T-helper 17 cell (primary cell): Measurements from ENCODE around the gene TMEM219. TPM values are rescaled to one million over a fixed set of nuclear protein-coding genes. Genes with fewer than 3 reads are reported as not detected.

Source experiments
- ATAC-seq: fragments of 150-1000 bp; cut with Tn5 transposase; 2 replicates; pipeline ENCODE4 v1.10.0; 2021; ENCODE audit warnings: mild to moderate bottlenecking, moderate library complexity
- DNase-seq, 3 donors: peaks; one replicate each; pipeline versions ENCODE4 v3.0.0 to v3.0.0-alpha.2; 2020 to 2021
- H3K9me3 ChIP-seq: one replicate; pipeline ENCODE4 v1.7.0; 2013; ENCODE audit warnings: low read length, mild to moderate bottlenecking; ENCODE audit not compliant: control insufficient read depth, poor library complexity, severe bottlenecking
- H3K27ac Mint-ChIP-seq: one replicate; pipeline ENCODE4 v1.8.0; 2022; ENCODE audit warnings: mild to moderate bottlenecking, moderate library complexity, mixed read lengths
- H3K27me3 Mint-ChIP-seq: one replicate; pipeline ENCODE4 v1.8.0; 2022; ENCODE audit warnings: mixed read lengths
- H3K36me3 Mint-ChIP-seq: one replicate; pipeline ENCODE4 v1.8.0; 2022; ENCODE audit warnings: low read depth, mixed read lengths
- H3K4me1 Mint-ChIP-seq: one replicate; pipeline ENCODE4 v1.8.0; 2022; ENCODE audit warnings: mild to moderate bottlenecking, mixed read lengths
- H3K4me3 Mint-ChIP-seq: one replicate; pipeline ENCODE4 v1.8.0; 2022; ENCODE audit warnings: mild to moderate bottlenecking, moderate library complexity, mixed read lengths
- total RNA-seq, 4 donors: library from RNA in 2 of 4; stranded (reverse) in 2 of 4; gene quantifications; one replicate each; pipeline ENCODE4 v1.2.3 and lab custom pipeline; 2022 to 2026

TMEM219 gene
- total RNA-seq, 2 donors from 2014 or later: 68.8 to 80.3 TPM

- no peak overlapping the region for H3K4me3 Mint-ChIP-seq
- no peaks in the 10 kb centered on the region for H3K27me3 Mint-ChIP-seq
- peaks cover 33% of the 10 kb centered on the region for H3K4me1 Mint-ChIP-seq
- peaks cover 4% of the 10 kb centered on the region for H3K36me3 Mint-ChIP-seq
- no peak for ATAC-seq
- no peak for DNase-seq
- H3K9me3 ChIP-seq: no peaks in the 10 kb centered on the region
- H3K27ac Mint-ChIP-seq: peak overlapping the region; percentile 92
Measured at GRCh38 chr16:29978081-29978480, 16.2 kb downstream of the TMEM219 start.

- DNase-seq (no peak), ATAC-seq (no peak)
- H3K27me3 Mint-ChIP-seq: no peaks in the 10 kb centered on the region
- peaks cover 28% of the 10 kb centered on the region for H3K4me1 Mint-ChIP-seq
- no peak overlapping the region for H3K4me3 Mint-ChIP-seq
- peaks cover 7% of the 10 kb centered on the region for H3K36me3 Mint-ChIP-seq
- no peak overlapping the region for H3K27ac Mint-ChIP-seq
- no peaks in the 10 kb centered on the region for H3K9me3 ChIP-seq
Measured at GRCh38 chr16:29978564-29979270, 16.8 kb downstream of the TMEM219 start.

- peaks cover 3% of the 10 kb centered on the region for H3K4me1 Mint-ChIP-seq
- H3K4me3 Mint-ChIP-seq: no peak overlapping the region
- no peaks in the 10 kb centered on the region for H3K27me3 Mint-ChIP-seq
- peaks cover 12% of the 10 kb centered on the region for H3K36me3 Mint-ChIP-seq
- H3K9me3 ChIP-seq: no peaks in the 10 kb centered on the region
- DNase-seq: no peak
- no peak for ATAC-seq
- no peak overlapping the region for H3K27ac Mint-ChIP-seq
Measured at GRCh38 chr16:29982560-29983419, 20.9 kb downstream of the TMEM219 start.

- Mint-ChIP-seq H3K27me3 (no peaks in the 10 kb centered on the region), H3K4me3 (no peak overlapping the region), H3K4me1 (peaks cover 6% of the 10 kb centered on the region), H3K36me3 (peaks cover 12% of the 10 kb centered on the region), H3K27ac (no peak overlapping the region)
- no peak for ATAC-seq
- DNase-seq: no peak
- no peaks in the 10 kb centered on the region for H3K9me3 ChIP-seq
Measured at GRCh38 chr16:29983420-29984136, 21.7 kb downstream of the TMEM219 start.

GRCh38 chr16:29984137-29984763 is 22.4 kb downstream of the TMEM219 start:
- Mint-ChIP-seq H3K27ac (no peak overlapping the region), H3K36me3 (peaks cover 13% of the 10 kb centered on the region), H3K4me3 (no peak overlapping the region), H3K27me3 (no peaks in the 10 kb centered on the region), H3K4me1 (peaks cover 10% of the 10 kb centered on the region)
- DNase-seq (no peak), ATAC-seq (no peak)
- no peaks in the 10 kb centered on the region for H3K9me3 ChIP-seq

- H3K36me3 Mint-ChIP-seq: peaks cover 10% of the 10 kb centered on the region
- H3K27me3 Mint-ChIP-seq: no peaks in the 10 kb centered on the region
- DNase-seq: no peak
- no peaks in the 10 kb centered on the region for H3K9me3 ChIP-seq
- ATAC-seq: no peak
- no peak overlapping the region for H3K27ac Mint-ChIP-seq
- no peak overlapping the region for H3K4me3 Mint-ChIP-seq
- peaks cover 10% of the 10 kb centered on the region for H3K4me1 Mint-ChIP-seq
Measured at GRCh38 chr16:29984764-29985147, 22.9 kb downstream of the TMEM219 start.

GRCh38 chr16:29985271-29985811 is 23.5 kb downstream of the TMEM219 start:
- no peaks in the 10 kb centered on the region for H3K9me3 ChIP-seq
- ATAC-seq (no peak), DNase-seq (no peak)
- Mint-ChIP-seq H3K27me3 (no peaks in the 10 kb centered on the region), H3K4me1 (peaks cover 8% of the 10 kb centered on the region), H3K4me3 (no peak overlapping the region), H3K27ac (no peak overlapping the region), H3K36me3 (peaks cover 10% of the 10 kb centered on the region)

- ATAC-seq (no peak), DNase-seq (no peak)
- H3K4me3 Mint-ChIP-seq: no peak overlapping the region
- no peaks in the 10 kb centered on the region for H3K9me3 ChIP-seq
- peaks cover 10% of the 10 kb centered on the region for H3K36me3 Mint-ChIP-seq
- H3K27me3 Mint-ChIP-seq: no peaks in the 10 kb centered on the region
- H3K4me1 Mint-ChIP-seq: peaks cover 7% of the 10 kb centered on the region
- no peak overlapping the region for H3K27ac Mint-ChIP-seq
Measured at GRCh38 chr16:29986231-29986630, 24.4 kb downstream of the TMEM219 start.

- Mint-ChIP-seq H3K27ac (no peak overlapping the region), H3K36me3 (peaks cover 10% of the 10 kb centered on the region), H3K27me3 (no peaks in the 10 kb centered on the region), H3K4me3 (no peak overlapping the region), H3K4me1 (peaks cover 7% of the 10 kb centered on the region)
- DNase-seq (no peak), ATAC-seq (no peak)
- no peaks in the 10 kb centered on the region for H3K9me3 ChIP-seq
Measured at GRCh38 chr16:29986931-29987330, 25.1 kb downstream of the TMEM219 start.

- no peak overlapping the region for H3K27ac Mint-ChIP-seq
- no peak overlapping the region for H3K4me3 Mint-ChIP-seq
- H3K36me3 Mint-ChIP-seq: peaks cover 10% of the 10 kb centered on the region
- no peaks in the 10 kb centered on the region for H3K27me3 Mint-ChIP-seq
- DNase-seq: no peak
- ATAC-seq: no peak
- H3K4me1 Mint-ChIP-seq: peaks cover 7% of the 10 kb centered on the region
- H3K9me3 ChIP-seq: no peaks in the 10 kb centered on the region
Measured at GRCh38 chr16:29987371-29988085, 25.6 kb downstream of the TMEM219 start.

GRCh38 chr16:29988346-29989075 is 26.6 kb downstream of the TMEM219 start:
- DNase-seq: no peak
- H3K36me3 Mint-ChIP-seq: peaks cover 10% of the 10 kb centered on the region
- H3K9me3 ChIP-seq: no peaks in the 10 kb centered on the region
- H3K27ac Mint-ChIP-seq: no peak overlapping the region
- H3K4me3 Mint-ChIP-seq: no peak overlapping the region
- ATAC-seq: no peak
- H3K27me3 Mint-ChIP-seq: no peaks in the 10 kb centered on the region
- H3K4me1 Mint-ChIP-seq: peaks cover 7% of the 10 kb centered on the region
